ENCODE data around the gene BIVM. TPM values are rescaled to one million over a fixed set of nuclear protein-coding genes. Genes with fewer than 3 reads are reported as not detected.
"Not testable (repeated sequence)": the region's sequence is repeated elsewhere in the genome, so short reads cannot be mapped to it uniquely, and the experiment has no call there.

BIVM gene
- total RNA-seq, 2 experiments from 2014 or later: 12.9 to 13.5 TPM

GRCh38 chr13:102774591-102775520, 24.1 kb upstream of the BIVM start:
- Mint-ChIP-seq H3K4me3 (peak overlapping the region; percentile 89), H3K27ac (peak overlapping the region; percentile 88), H3K27me3 (no peaks in the 10 kb centered on the region), H3K9me3 (no peaks in the 10 kb centered on the region), H3K36me3 (peaks cover 21% of the 10 kb centered on the region), H3K4me1 (peaks cover 49% of the 10 kb centered on the region)
- no peak for DNase-seq

DNA sequence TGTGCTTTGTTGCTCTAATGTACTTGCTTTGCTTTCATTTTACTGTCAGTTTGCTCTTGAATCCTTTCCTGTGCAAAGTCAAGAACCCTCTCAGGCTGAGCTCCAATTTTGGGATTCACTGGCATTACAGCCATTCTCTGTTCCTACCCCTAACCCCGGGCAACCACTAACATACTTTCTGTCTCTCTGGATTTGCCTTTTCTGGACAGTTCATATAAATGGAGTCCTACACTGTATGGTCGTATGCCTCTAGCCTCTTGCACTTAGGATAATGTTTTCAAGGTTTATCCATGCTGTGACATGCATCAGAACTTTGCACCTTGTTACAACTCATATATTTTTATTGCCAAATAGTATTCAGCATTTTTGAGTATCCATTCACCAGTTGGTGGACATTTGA, 22.6 kb upstream of the BIVM start:
- H3K27ac Mint-ChIP-seq: no peak overlapping the region
- H3K9me3 Mint-ChIP-seq: peaks cover 5% of the 10 kb centered on the region
- no peak for DNase-seq
- H3K27me3 Mint-ChIP-seq: no peaks in the 10 kb centered on the region
- peaks cover 46% of the 10 kb centered on the region for H3K4me1 Mint-ChIP-seq
- H3K4me3 Mint-ChIP-seq: no peak overlapping the region
- peaks cover 24% of the 10 kb centered on the region for H3K36me3 Mint-ChIP-seq

DNA sequence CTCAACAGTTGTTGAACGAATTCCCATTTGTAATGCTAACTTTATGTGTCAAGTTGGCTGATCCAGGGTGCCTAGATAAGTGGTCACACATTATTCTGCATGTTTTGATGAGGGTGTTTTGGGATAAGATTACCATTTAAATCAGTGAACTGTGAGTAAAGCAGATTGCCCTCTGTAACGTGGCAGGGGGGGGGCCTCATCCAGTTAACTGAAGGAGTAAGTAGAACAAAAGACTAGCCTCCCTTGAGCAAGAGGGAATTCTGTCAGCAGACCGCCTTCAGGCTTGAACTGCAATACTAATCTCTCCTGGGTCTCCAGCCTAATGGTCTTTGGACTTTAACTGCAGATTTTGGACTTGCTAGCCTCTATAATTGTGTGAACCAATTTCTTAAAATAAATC, 21.2 kb upstream of the BIVM start:
- Mint-ChIP-seq H3K27me3 (no peaks in the 10 kb centered on the region), H3K4me1 (peaks cover 33% of the 10 kb centered on the region), H3K36me3 (peaks cover 32% of the 10 kb centered on the region), H3K9me3 (peaks cover 12% of the 10 kb centered on the region), H3K4me3 (no peak overlapping the region), H3K27ac (no peak overlapping the region)
- DNase-seq: no peak

DNA sequence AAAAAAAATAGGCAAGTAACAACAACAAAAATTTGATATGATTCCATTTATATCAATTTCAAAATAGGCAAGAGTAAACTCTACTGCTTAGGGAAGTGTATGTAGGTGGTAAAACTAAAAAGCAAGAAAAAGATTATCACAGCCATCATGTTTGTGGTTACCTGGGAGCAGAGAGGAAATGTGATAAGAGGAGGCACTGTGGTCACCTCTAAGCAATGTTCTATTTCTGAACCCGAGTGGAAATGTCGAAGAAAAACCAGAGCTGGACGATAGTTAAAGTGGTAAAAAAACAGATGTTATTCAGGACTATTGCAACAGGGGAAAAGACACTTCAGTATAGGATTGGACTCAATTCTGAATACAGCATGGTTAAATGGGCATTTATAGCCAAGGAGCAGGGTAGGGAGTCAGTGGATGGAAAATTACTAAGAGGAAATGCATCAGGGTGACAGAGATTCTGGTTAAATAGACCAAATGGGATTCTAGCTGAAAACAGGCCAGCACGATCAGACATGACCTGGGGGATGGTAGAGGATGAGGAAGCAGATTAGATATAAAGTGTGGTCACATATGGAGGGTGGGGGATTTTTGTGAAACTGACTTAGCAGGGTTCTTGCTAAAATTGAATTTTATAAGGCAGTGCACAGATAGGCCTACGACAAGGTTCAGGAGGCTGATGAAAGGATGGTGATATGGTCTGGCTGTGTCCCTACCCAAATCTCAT, 19.3 kb upstream of the BIVM start:
- Mint-ChIP-seq H3K27me3 (no peaks in the 10 kb centered on the region), H3K4me3 (peak overlapping the region; percentile 25), H3K27ac (peak overlapping the region; percentile 86), H3K36me3 (peaks cover 32% of the 10 kb centered on the region), H3K4me1 (peaks cover 23% of the 10 kb centered on the region), H3K9me3 (peaks cover 13% of the 10 kb centered on the region)
- peak; percentile 13 for DNase-seq

DNA sequence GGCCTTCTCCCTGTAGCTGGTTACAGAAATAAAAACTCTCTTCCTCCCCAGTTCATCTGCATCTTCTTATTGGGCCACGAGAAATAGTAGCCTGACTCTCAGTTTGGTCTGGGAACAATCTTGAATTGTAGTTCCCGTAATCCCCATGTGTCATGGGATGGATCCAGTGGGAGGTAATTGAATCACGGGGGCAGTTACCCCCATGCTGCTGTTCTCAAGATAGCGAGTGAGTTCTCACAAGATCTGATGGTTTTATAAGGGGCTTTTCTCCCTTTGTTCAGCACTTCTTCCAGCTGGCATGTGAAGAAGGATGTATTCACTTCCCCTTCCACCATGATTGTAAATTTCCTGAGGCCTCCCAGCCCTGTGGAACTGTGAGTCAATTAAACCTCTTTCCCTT, 18.3 kb upstream of the BIVM start:
- H3K27me3 Mint-ChIP-seq, DNase-seq, H3K4me3 Mint-ChIP-seq: not testable (repeated sequence)
- peak overlapping the region; percentile 86 for H3K27ac Mint-ChIP-seq
- peaks cover 21% of the 10 kb centered on the region for H3K4me1 Mint-ChIP-seq
- peaks cover 13% of the 10 kb centered on the region for H3K9me3 Mint-ChIP-seq
- peaks cover 32% of the 10 kb centered on the region for H3K36me3 Mint-ChIP-seq

DNA sequence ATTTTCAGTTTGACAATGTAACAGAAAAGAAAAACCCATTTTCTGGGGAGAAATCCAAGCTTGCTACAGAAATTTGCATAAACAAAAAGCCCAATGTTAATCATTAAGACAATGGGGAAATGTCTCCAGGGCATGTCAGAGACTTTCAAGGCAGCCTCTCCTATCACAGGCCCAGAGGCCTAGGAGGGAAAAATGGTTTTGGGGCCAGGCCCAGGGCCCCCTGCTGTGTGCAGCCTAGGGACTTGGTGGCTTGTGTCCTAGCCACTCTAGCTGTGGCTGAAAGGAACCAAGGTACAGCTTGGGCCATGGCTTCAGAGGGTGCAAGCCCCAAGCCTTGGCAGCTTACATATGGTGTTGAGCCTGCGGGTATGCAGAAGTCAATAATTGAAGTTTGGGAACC, 17.3 kb upstream of the BIVM start:
- DNase-seq: no peak
- no peaks in the 10 kb centered on the region for H3K27me3 Mint-ChIP-seq
- peaks cover 13% of the 10 kb centered on the region for H3K9me3 Mint-ChIP-seq
- H3K27ac Mint-ChIP-seq: no peak overlapping the region
- peaks cover 32% of the 10 kb centered on the region for H3K36me3 Mint-ChIP-seq
- no peak overlapping the region for H3K4me3 Mint-ChIP-seq
- peaks cover 21% of the 10 kb centered on the region for H3K4me1 Mint-ChIP-seq

GRCh38 chr13:102784483-102784882, 14.4 kb upstream of the BIVM start:
- DNase-seq: no peak
- peaks cover 13% of the 10 kb centered on the region for H3K9me3 Mint-ChIP-seq

DNA sequence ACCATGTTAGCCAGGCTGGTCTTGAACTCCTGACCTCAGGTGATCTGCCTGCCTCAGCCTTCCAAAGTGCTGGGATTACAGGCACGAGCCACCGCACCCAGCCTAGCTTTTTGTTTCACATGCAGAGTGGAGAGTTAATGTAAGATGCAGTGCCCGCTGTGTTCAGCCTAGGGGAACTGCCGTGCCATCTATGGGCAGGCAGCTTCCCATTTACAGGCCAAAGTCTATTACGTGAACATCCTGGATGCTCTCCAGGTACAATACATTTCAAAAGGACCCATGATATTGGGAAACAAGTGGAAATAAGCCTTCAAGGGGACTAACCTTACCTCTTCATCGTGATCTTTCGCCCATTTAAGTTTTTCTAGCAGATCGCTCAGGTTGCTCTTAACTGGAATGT, 10.2 kb upstream of the BIVM start:
- H3K27ac Mint-ChIP-seq: no peak overlapping the region
- no peak for DNase-seq
- peaks cover 2% of the 10 kb centered on the region for H3K4me1 Mint-ChIP-seq
- no peaks in the 10 kb centered on the region for H3K27me3 Mint-ChIP-seq
- peaks cover 25% of the 10 kb centered on the region for H3K36me3 Mint-ChIP-seq
- H3K4me3 Mint-ChIP-seq: no peak overlapping the region
- H3K9me3 Mint-ChIP-seq: no peaks in the 10 kb centered on the region

More at GRCh38 chr13:102784483-102784882, 14.4 kb upstream of the BIVM start:
- Mint-ChIP-seq H3K36me3 (peaks cover 39% of the 10 kb centered on the region), H3K27ac (no peak overlapping the region), H3K27me3 (no peaks in the 10 kb centered on the region), H3K4me3 (no peak overlapping the region), H3K4me1 (peaks cover 16% of the 10 kb centered on the region)

GRCh38 chr13:102792396-102792795, 6.5 kb upstream of the BIVM start:
- DNase-seq: no peak
- peaks cover 3% of the 10 kb centered on the region for H3K27me3 Mint-ChIP-seq
- no peak overlapping the region for H3K4me3 Mint-ChIP-seq
- no peaks in the 10 kb centered on the region for H3K9me3 Mint-ChIP-seq
- peaks cover 31% of the 10 kb centered on the region for H3K36me3 Mint-ChIP-seq
- H3K4me1 Mint-ChIP-seq: peaks cover 1% of the 10 kb centered on the region
- H3K27ac Mint-ChIP-seq: no peak overlapping the region

DNA sequence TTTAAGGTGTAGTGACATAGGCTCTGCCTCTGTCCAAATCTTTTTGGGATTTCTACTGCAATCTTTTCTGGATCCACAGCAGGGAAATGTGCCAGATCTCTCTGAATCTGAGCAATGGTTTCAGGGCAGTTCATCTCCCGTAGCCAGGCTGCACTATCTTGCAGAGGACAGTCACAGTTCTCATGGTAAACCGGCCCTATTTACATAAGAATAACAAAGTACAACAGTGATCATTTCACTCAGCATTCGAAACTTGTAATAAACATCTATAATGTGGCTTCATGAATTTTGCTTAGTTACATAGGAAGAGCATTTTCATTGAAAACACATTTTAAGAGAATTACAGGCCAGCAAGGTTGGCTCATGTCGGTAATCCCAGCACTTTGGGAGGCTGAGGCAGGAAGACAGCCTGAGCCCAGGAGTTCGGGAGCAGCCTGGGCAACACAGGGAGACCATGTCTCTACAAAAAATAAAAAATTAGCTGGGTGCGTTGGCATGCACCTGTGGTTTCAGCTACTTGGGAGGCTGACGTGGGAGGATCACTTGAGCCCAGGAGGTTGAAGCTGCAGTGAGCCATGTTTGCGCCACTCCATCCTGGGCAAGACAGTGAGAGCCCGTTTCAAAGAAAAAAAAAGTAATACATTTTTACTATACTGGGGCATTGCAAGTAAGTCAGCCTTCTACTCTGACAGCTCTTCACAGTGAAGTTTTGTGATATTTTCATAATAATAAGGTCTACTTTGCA, 5.1 kb upstream of the BIVM start:
- Mint-ChIP-seq H3K27ac (no peak overlapping the region), H3K9me3 (no peaks in the 10 kb centered on the region), H3K27me3 (peaks cover 4% of the 10 kb centered on the region), H3K4me1 (peaks cover 7% of the 10 kb centered on the region), H3K4me3 (no peak overlapping the region), H3K36me3 (peaks cover 27% of the 10 kb centered on the region)
- no peak for DNase-seq

- Mint-ChIP-seq H3K4me3 (peak overlapping the region; percentile 92), H3K4me1 (peaks cover 29% of the 10 kb centered on the region), H3K27me3 (peaks cover 3% of the 10 kb centered on the region), H3K27ac (peak overlapping the region; percentile 78), H3K9me3 (no peaks in the 10 kb centered on the region), H3K36me3 (peaks cover 7% of the 10 kb centered on the region)
- DNase-seq: no peak
Measured at GRCh38 chr13:102799426-102800144, 666 bp downstream of the BIVM start.

GRCh38 chr13:102800145-102801041, 1.5 kb downstream of the BIVM start:
- H3K27me3 Mint-ChIP-seq: peaks cover 3% of the 10 kb centered on the region
- DNase-seq: peak; percentile 89
- no peaks in the 10 kb centered on the region for H3K9me3 Mint-ChIP-seq
- peak overlapping the region; percentile 78 for H3K27ac Mint-ChIP-seq
- peak overlapping the region; percentile 92 for H3K4me3 Mint-ChIP-seq
- H3K4me1 Mint-ChIP-seq: peaks cover 29% of the 10 kb centered on the region
- peaks cover 4% of the 10 kb centered on the region for H3K36me3 Mint-ChIP-seq

DNA sequence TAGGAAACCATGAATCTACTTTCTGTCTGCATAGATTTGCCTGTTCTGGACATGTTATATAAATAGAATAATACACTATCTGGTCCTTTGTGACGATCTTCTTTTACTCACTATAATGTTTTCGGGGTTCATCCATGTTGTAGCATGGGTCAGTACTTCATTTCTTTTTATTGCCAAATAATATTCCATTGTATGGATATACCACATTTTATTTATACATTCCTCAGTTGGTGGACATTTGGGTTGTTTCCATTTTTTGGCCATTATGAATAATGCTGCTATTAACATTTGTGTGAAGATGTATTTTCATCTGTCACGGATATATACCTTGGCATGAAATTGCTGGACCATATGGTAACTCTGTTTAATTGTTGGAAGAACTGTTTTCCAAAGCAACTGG, 6.8 kb downstream of the BIVM start:
- H3K36me3 Mint-ChIP-seq: peaks cover 20% of the 10 kb centered on the region
- no peaks in the 10 kb centered on the region for H3K9me3 Mint-ChIP-seq

GRCh38 chr13:102807699-102808098, 8.8 kb downstream of the BIVM start:
- H3K27me3 Mint-ChIP-seq: no peaks in the 10 kb centered on the region
- H3K4me1 Mint-ChIP-seq: peaks cover 15% of the 10 kb centered on the region
- peaks cover 4% of the 10 kb centered on the region for H3K9me3 Mint-ChIP-seq
- peaks cover 34% of the 10 kb centered on the region for H3K36me3 Mint-ChIP-seq
- no peak overlapping the region for H3K4me3 Mint-ChIP-seq
- H3K27ac Mint-ChIP-seq: no peak overlapping the region
- no peak for DNase-seq

More for the DNA sequence above, 6.8 kb downstream of the BIVM start:
- no peak for DNase-seq
- Mint-ChIP-seq H3K4me3 (no peak overlapping the region), H3K27ac (no peak overlapping the region), H3K4me1 (peaks cover 25% of the 10 kb centered on the region), H3K27me3 (no peaks in the 10 kb centered on the region)

Data from activated naive CD8-positive, alpha-beta T cell treated with anti-CD3 and anti-CD28 coated beads for 36 hours (primary cell).